HL-60 (cell line): ENCODE results near the gene ZNF692.

Experiments used
- CTCF ChIP-seq: IDR thresholded peaks from one replicate; pipeline ENCODE4 v1.5.1; 2011; ENCODE audit warnings: low read length, control low read depth, inconsistent platforms; ENCODE audit not compliant: insufficient read depth
- GABPA ChIP-seq: IDR thresholded peaks from 2 replicates; pipeline ENCODE4 v1.6.1; 2012; ENCODE audit warnings: low read depth
- POLR2AphosphoS5 ChIP-seq: IDR thresholded peaks from 2 replicates; pipeline ENCODE4 v1.6.1; 2012; ENCODE audit warnings: low read depth
- REST ChIP-seq: IDR thresholded peaks from 2 replicates; pipeline ENCODE4 v1.6.1; 2012; ENCODE audit warnings: low read depth; ENCODE audit not compliant: insufficient replicate concordance
- SPI1 ChIP-seq: IDR thresholded peaks from 2 replicates; pipeline ENCODE4 v1.6.1; 2012; ENCODE audit warnings: low read depth, mild to moderate bottlenecking, borderline replicate concordance

GRCh38 chr1:248816042-248816851 lies 42.6 kb downstream of the ZNF692 start:
- TF ChIP-seq POLR2AphosphoS5 (no peak), CTCF (no peak), GABPA (no peak), REST (no peak), SPI1 (no peak)
